ENCODE results near the gene IFNK.

IFNK gene

DNA sequence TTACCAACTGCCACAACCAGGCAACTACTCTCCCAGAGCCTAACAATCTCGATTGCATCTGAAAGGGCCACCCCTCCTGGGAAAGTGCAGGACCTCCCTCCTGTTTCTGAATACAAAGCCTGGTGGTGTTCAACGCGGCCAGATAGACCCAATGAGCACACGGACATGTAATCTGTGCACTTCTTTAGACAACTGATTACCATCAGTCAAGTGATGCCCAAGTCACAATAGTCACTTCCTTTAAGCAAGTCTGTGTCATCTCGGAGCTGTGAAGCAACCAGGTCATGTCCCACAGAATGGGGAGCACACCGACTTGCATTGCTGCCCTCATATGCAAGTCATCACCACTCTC is 48.5 kb downstream of the IFNK start:
- peak in 2 of 4 experiments; percentile 9 to 28 for DNase-seq (ENCODE audit: low read depth in 4 of 4, low spot score in 1 of 4)

DNA sequence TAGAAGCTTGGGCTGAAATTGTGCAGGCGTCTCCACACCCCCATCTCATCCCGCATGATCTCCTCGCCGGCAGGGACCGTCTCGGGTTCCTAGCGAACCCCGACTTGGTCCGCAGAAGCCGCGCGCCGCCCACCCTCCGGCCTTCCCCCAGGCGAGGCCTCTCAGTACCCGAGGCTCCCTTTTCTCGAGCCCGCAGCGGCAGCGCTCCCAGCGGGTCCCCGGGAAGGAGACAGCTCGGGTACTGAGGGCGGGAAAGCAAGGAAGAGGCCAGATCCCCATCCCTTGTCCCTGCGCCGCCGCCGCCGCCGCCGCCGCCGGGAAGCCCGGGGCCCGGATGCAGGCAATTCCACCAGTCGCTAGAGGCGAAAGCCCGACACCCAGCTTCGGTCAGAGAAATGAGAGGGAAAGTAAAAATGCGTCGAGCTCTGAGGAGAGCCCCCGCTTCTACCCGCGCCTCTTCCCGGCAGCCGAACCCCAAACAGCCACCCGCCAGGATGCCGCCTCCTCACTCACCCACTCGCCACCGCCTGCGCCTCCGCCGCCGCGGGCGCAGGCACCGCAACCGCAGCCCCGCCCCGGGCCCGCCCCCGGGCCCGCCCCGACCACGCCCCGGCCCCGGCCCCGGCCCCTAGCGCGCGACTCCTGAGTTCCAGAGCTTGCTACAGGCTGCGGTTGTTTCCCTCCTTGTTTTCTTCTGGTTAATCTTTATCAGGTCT is 49.0 kb downstream of the IFNK start, which contains the start of gene C9orf72:
Gene C9orf72, minus strand, starts transcription at position 564 of the 716 bp plus-strand sequence. CDS start 6,361 bp downstream, outside the sequence.
- peak; percentile 54 to 83 (median 77) for DNase-seq (ENCODE audit: low read depth in 4 of 4, low spot score in 1 of 4)

DNA sequence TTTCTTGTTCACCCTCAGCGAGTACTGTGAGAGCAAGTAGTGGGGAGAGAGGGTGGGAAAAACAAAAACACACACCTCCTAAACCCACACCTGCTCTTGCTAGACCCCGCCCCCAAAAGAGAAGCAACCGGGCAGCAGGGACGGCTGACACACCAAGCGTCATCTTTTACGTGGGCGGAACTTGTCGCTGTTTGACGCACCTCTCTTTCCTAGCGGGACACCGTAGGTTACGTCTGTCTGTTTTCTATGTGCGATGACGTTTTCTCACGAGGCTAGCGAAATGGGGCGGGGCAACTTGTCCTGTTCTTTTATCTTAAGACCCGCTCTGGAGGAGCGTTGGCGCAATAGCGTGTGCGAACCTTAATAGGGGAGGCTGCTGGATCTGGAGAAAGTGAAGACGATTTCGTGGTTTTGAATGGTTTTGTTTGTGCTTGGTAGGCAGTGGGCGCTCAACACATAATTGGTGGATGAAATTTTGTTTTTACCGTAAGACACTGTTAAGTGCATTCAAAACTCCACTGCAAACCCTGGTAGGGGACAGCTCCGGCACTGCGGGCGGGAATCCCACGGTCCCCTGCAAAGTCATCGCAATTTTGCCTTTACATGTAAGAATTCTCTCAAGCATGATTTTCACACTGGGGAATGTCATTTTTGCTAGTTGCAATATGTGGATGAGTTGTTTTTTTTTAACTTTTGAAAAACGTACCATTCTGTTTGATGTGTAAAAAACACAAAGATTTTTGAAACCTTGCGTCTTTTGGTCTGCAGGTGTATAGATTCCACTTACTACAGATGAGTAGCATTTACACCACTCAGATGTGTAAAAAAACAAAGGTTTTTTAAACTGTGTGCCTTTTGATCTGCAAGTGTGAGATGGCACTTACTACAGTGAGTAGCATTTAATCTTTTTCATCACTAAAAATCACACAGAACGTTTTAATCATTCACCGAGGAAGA is 49.8 kb downstream of the IFNK start:
- peak; percentile 82 to 98 (median 92) for DNase-seq (ENCODE audit: low read depth in 4 of 4, low spot score in 1 of 4)

Measured in stimulated activated CD4-positive, alpha-beta T cell treated with anti-CD3 and anti-CD28 coated beads, Interleukin-1b, Interleukin-23, amount 100 ng/mL, for 24 hours (primary cell).